Activated T-cell treated with anti-CD3 and anti-CD28 coated beads for 1 hour (primary cell): ENCODE data around the gene PHF21B.

ENCODE experiments used
- DNase-seq: peaks from one replicate; pipeline ENCODE4 v3.0.0-alpha.2; 2020; ENCODE audit warnings: low read depth

The PHF21B gene

DNA sequence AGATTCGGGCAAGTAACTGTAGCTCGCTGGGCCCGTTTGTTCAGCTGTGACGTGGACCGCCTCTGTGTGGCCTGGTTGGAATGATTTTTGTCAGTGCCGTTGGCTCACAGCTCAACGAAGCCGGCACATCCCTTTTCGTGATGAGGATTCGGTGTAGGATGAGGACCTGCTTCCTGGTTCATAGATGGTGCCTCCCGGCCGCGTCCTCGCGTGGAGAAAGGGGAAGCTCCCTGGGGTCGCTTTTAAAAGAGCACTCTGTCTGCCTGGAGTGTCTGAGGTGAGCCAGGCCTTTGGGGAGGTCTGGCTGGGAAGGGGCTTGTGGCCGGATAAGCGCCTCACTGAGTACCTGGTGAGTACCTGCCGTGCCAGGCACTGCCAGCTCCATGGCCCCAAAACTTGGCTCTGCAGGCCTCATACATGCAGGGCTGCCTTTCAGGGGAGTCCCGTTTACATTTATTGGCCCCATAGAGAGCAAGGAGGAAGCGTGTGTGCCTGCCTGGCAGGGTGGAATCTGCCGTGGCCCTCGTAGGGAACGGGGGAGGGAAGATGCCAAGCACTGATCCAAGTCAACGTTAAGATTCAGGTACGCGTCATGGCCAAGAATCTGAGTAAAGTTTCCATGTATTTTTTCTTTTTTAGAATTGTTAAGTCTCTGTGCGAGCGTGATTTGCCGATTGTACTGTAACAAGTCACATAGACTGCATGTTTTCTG lies 169.0 kb downstream of the PHF21B start:
- DNase-seq = no peak

DNA sequence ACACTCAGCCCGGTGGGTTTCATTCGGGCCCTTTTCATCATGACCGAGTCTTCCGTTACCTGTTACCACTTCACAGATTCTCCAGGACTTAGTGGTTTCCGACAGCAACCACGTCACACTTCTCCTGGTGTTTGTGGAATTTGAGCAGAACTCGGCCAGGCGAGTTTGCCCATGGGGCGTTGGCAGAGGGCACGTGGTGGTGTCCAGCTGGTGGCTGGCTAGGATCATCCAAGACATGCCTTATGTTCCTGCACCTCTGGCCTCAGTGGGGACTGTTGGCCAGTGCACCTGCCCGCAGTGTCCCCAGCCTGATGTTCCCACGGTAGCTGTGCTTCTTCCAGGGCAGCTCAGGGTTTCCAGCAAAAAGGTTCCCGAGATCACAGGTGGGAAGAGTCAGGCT lies 170.1 kb downstream of the PHF21B start:
- DNase-seq = no peak

DNA sequence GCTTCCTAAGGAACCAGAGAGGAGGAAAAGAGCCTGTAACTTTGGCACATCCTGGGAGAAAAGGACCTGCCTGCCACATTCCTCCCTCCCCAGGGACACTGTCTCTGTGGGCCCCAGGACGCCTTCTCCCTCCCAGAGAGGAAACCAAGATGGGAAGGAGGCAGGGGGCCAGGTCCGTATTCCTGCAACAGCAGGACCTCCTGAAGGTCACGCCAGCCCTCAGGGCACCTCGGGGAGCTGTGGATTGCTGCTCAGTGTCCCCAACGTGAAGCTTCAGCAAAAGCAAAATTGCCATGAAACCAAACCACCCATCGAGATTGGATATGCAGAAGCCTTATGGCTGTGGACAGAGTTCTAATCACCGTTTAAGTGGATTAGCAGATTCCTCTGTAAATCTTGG lies 170.7 kb downstream of the PHF21B start:
- no peak for DNase-seq

DNA sequence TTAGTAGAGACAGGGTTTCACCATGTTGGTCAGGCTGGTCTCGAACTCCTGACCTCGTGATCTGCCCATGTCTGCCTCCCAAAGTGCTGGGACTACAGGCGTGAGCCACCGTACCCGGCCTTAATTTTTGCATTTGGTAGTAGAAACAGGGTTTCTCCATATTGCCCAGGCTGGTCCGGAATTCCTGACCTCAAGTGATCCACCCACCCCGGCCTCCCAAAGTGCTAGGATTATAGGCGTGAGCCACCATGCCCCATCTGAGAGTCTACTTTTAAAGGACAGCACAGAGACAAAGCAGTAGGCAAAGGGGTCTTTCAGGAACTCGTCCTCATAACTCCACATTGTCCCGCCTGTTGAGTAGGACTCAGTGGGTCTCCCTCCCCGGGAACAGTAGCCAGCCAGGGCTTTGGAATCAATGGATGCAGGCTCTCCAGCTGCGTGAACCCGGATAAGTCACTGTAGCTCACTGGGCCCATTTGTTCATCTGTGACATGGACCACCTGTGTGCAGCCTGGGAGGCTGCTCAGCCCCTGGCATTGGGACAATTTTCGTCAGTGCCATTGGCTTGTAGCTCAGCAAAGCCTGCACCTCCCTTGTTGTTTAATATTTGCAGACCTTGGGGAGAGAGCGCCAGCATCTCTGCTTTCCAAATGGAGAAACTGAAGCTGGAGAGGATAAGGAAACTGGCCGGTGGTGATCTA lies 171.3 kb downstream of the PHF21B start:
- DNase-seq = no peak

DNA sequence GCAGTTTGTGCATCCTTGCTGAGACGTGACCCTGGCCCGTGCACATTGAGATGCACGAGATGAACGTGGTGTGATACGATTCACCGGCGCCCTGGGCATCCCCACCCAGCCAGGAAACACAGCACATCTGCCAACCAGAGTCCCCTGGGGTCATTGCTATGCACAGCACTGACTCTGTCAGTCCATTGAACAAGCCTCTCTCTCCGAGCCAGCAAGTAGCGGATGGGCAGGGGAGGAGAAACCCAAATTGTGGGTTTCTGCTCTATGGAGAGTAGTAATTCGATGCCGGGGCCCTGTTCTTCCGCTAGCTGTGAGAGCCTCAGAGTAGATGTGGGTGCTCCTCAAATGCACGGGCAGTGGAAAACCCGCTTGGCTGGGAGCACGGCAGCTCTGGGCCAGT lies 172.3 kb downstream of the PHF21B start:
- no peak for DNase-seq

DNA sequence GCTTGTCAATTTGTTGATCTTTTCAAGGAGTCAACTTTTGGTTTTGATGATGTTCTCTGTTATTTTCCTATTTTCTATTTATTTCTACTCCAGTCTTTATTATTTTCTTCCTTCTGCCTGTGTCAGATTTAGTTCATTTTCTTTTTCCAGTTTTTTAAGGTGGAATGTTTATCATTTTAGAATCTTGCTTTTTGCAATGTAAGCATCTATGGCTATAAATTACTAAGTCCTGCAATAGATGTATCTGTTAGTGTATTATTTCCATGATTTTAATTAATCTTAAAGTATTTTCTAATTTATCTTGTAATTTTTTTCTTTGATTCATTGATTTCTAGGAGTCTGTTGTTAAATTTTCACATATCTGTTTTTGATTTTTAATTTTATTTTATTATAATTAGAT lies 175.7 kb downstream of the PHF21B start:
- no peak for DNase-seq

GRCh38 chr22:44831885-44832284 lies 177.9 kb downstream of the PHF21B start:
- DNase-seq = no peak
